ENCODE results near the gene CTNNB1. TPM values are rescaled to one million over a fixed set of nuclear protein-coding genes. Genes with fewer than 3 reads are reported as not detected.

The CTNNB1 gene
- total and polyA plus RNA-seq, 4 donors = 63.3 to 265 (median 151) TPM

GRCh38 chr3:41180396-41180795 is 18.9 kb upstream of the CTNNB1 start:
- Histone ChIP-seq H3K27me3 (ENCODE audit: control insufficient read depth in 4 of 4, insufficient read depth in 4 of 4, low read length in 3 of 4) (no peaks in the 10 kb centered on the region), H3K9ac (ENCODE audit: low read depth in 1 of 2, low read length in 2 of 2) (no peak overlapping the region), H3K36me3 (ENCODE audit: control insufficient read depth in 4 of 4, insufficient read depth in 3 of 4, low read depth in 1 of 4, low read length in 3 of 4) (no peaks in the 10 kb centered on the region), H3K4me1 (ENCODE audit: control insufficient read depth in 4 of 4, insufficient read depth in 4 of 4, low read length in 3 of 4) (no peaks in the 10 kb centered on the region), H3K9me3 (ENCODE audit: control insufficient read depth in 4 of 4, low read length in 3 of 4) (no peaks in the 10 kb centered on the region), H3K27ac (ENCODE audit: low read depth in 1 of 2, low read length in 2 of 2) (no peak overlapping the region), H3K4me3 (ENCODE audit: low read depth in 1 of 3, low read length in 3 of 3) (no peak overlapping the region)
- TF ChIP-seq ATF3 (IDR thresholded peaks at IDR 0.05) (no peak), YY1 (IDR thresholded peaks at IDR 0.05) (no peak), HNF4A (conservative IDR thresholded peaks at IDR 0.05) (no peak), TAF1 (conservative IDR thresholded peaks at IDR 0.05) (no peak), ZBTB33 (IDR thresholded peaks at IDR 0.05) (no peak), SP1 (IDR thresholded peaks at IDR 0.05) (no peak), EGR1 (IDR thresholded peaks at IDR 0.05; ENCODE audit: low read depth in 2 of 2) (no peak), REST (IDR thresholded peaks at IDR 0.05) (no peak), HNF4G (IDR thresholded peaks at IDR 0.05) (no peak), FOXA1 (IDR thresholded peaks at IDR 0.05) (no peak), RXRA (IDR thresholded peaks at IDR 0.05) (no peak), MAX (IDR thresholded peaks at IDR 0.05) (no peak), NR2F2 (IDR thresholded peaks at IDR 0.05) (no peak), RAD21 (IDR thresholded peaks at IDR 0.05) (no peak), FOXA2 (IDR thresholded peaks at IDR 0.05) (no peak), JUND (IDR thresholded peaks at IDR 0.05) (no peak), CTCF (IDR thresholded peaks at IDR 0.05; ENCODE audit: low read depth, low read length, missing input control) (no peak)
- DNase-seq (ENCODE audit: low spot score) = no peak
- WGBS = 96% methylated on average over 2 of the region's 2 CpGs
